Dermis microvascular lymphatic vessel endothelial cell (primary cell): Measurements from ENCODE around the gene ZNF263. TPM values are rescaled to one million over a fixed set of nuclear protein-coding genes. Genes with fewer than 3 reads are reported as not detected.

Experiments
- DNase-seq, 2 donors: peaks; one replicate each; pipeline versions ENCODE4 v3.0.0 to v3.0.0-alpha.2; 2010; ENCODE audit warnings: low read depth in 2 of 2
- total RNA-seq: library from RNA; depleted of rRNA; stranded (reverse); fragments of >200 nt; gene quantifications from 2 replicates; pipeline ENCODE4 v1.2.1, GENCODE V29; 2014

Gene ZNF263
- total RNA-seq = 31.2 and 46.8 TPM in 2 replicates

GRCh38 chr16:3282730-3283542, at the start of gene ZNF263:
TSS of gene ZNF263 (plus strand) at chr16:3283491. CDS start at chr16:3283819, 328 bp downstream.
- peak; percentile 97 to 99 for DNase-seq

GRCh38 chr16:3234543-3234856, 48.8 kb upstream of the ZNF263 start:
- DNase-seq = no peak

GRCh38 chr16:3234857-3235561, 48.3 kb upstream of the ZNF263 start, which contains the start of gene ZNF200:
TSS of gene ZNF200 (minus strand) at chr16:3235158. CDS start at chr16:3233755, 1,403 bp downstream.
- DNase-seq = peak; percentile 86 to 98

- DNase-seq = no peak
Measured at GRCh38 chr16:3235856-3236669, 47.2 kb upstream of the ZNF263 start.

GRCh38 chr16:3241761-3242160, 41.5 kb upstream of the ZNF263 start:
- no peak for DNase-seq

- DNase-seq = no peak
Measured at GRCh38 chr16:3242709-3243108, 40.6 kb upstream of the ZNF263 start.

- no peak for DNase-seq
Measured at GRCh38 chr16:3243882-3244281, 39.4 kb upstream of the ZNF263 start.

GRCh38 chr16:3246002-3246401, 37.3 kb upstream of the ZNF263 start:
- DNase-seq = no peak

- no peak for DNase-seq
Measured at GRCh38 chr16:3246876-3247275, 36.4 kb upstream of the ZNF263 start.

- no peak for DNase-seq
Measured at GRCh38 chr16:3248596-3248995, 34.7 kb upstream of the ZNF263 start.

GRCh38 chr16:3249020-3249419, 34.3 kb upstream of the ZNF263 start:
- DNase-seq = no peak

GRCh38 chr16:3249451-3249850, 33.8 kb upstream of the ZNF263 start:
- DNase-seq = no peak

- no peak for DNase-seq
Measured at GRCh38 chr16:3252967-3253366, 30.3 kb upstream of the ZNF263 start.

- DNase-seq = no peak
Measured at GRCh38 chr16:3254309-3254708, 29.0 kb upstream of the ZNF263 start.

- no peak for DNase-seq
Measured at GRCh38 chr16:3256146-3256865, 27.0 kb upstream of the ZNF263 start, which contains the start of gene MEFV. TSS of gene MEFV (minus strand) at chr16:3256633. CDS start at chr16:3256587, 46 bp downstream.

GRCh38 chr16:3256866-3257465, 26.3 kb upstream of the ZNF263 start:
- DNase-seq = no peak

- DNase-seq = no peak
Measured at GRCh38 chr16:3259836-3260235, 23.5 kb upstream of the ZNF263 start.

GRCh38 chr16:3262517-3262916, 20.8 kb upstream of the ZNF263 start:
- no peak for DNase-seq

GRCh38 chr16:3264137-3265036, 18.9 kb upstream of the ZNF263 start:
- peak; percentile 93 to 99 for DNase-seq
